Stimulated activated memory B cell treated with anti-CD40 and anti-IgM and Interleukin-4, amounts not matched to agents 10 μg/mL and 1 μg/mL and 100 μg/mL, for 72 hours (primary cell): Measurements from ENCODE around the gene CPPED1.

Experiments used
- ATAC-seq: fragments of 150-1000 bp; cut with Tn5 transposase; 2 replicates; pipeline ENCODE4 v1.10.0; 2021
- H3K27ac Mint-ChIP-seq: one replicate; pipeline ENCODE4 v1.8.0; 2022; ENCODE audit warnings: mild to moderate bottlenecking, mixed read lengths
- H3K27me3 Mint-ChIP-seq: one replicate; pipeline ENCODE4 v1.8.0; 2022; ENCODE audit warnings: mixed read lengths
- H3K36me3 Mint-ChIP-seq: one replicate; pipeline ENCODE4 v1.8.0; 2022; ENCODE audit warnings: mixed read lengths
- H3K4me1 Mint-ChIP-seq: one replicate; pipeline ENCODE4 v1.8.0; 2022; ENCODE audit warnings: mixed read lengths
- H3K4me3 Mint-ChIP-seq: one replicate; pipeline ENCODE4 v1.8.0; 2022; ENCODE audit warnings: mild to moderate bottlenecking, moderate library complexity, mixed read lengths
- H3K9me3 Mint-ChIP-seq: one replicate; pipeline ENCODE4 v1.8.0; 2022; ENCODE audit warnings: mixed read lengths

Gene CPPED1

DNA sequence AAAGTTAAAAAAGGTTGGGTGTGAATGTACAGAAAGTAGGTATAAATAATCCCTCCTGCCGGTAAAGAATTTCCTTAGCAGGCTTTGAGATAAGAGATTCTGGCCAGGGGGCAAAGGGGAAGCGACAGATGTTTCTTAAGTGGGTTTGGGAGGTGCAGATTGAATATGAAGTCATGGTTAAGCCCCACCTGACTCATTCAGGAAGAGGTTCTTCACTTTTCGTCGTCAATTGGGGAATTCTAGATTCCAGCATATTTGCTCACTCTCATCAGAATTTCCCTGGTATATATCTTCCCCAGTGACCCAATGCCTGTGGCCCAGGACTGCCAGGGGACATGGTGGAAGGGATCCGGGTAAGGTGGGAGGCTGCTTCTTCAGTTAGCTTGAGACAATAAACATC lies 127.8 kb downstream of the CPPED1 start:
- peaks cover 3% of the 10 kb centered on the region for H3K9me3 Mint-ChIP-seq
- peaks cover 14% of the 10 kb centered on the region for H3K4me1 Mint-ChIP-seq
- H3K27me3 Mint-ChIP-seq: no peaks in the 10 kb centered on the region
- peaks cover 32% of the 10 kb centered on the region for H3K36me3 Mint-ChIP-seq
- no peak overlapping the region for H3K27ac Mint-ChIP-seq
- H3K4me3 Mint-ChIP-seq: no peak overlapping the region
- no peak for ATAC-seq

DNA sequence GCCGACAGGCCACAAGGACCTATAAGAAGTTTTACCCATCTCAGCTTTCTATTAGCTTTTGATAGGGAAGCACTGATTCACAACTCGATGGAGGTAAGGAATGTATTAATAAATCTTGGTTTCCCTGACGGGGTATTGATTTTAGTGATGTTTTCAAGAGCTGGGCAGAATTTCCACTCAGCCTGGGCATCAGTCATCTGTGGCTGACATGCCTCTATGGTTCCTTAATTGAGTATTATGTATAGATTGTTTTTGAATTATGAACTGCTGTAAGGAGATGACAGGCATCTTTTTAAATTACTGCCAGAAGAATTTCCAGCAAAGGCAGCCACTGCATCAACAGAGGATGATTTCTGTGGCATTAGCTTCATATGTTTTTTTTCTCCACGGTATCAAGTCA lies 128.6 kb downstream of the CPPED1 start:
- Mint-ChIP-seq H3K4me1 (peaks cover 14% of the 10 kb centered on the region), H3K36me3 (peaks cover 36% of the 10 kb centered on the region), H3K9me3 (peaks cover 5% of the 10 kb centered on the region), H3K4me3 (no peak overlapping the region), H3K27me3 (no peaks in the 10 kb centered on the region), H3K27ac (no peak overlapping the region)
- ATAC-seq: no peak

DNA sequence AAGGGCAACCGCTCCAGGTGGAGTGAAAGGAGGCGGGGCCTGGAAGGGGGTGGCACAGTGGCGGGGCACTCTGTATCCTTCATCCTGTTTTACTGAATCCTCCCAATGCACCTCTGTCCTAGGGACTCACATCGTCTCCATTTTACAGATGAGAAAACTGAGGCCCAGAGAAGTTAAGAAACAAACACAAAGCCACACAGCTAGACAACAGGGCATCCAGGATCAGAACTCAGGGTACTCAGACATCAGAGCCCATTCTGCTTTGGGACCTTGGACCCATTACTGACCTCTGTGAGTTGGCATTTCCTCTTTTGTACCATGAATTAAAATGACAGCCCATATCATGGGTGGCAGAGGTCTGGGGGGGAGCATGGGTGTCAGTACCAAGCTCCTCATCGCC lies 129.2 kb downstream of the CPPED1 start:
- Mint-ChIP-seq H3K27me3 (no peaks in the 10 kb centered on the region), H3K9me3 (peaks cover 3% of the 10 kb centered on the region), H3K4me3 (no peak overlapping the region), H3K36me3 (peaks cover 36% of the 10 kb centered on the region), H3K4me1 (peaks cover 14% of the 10 kb centered on the region), H3K27ac (no peak overlapping the region)
- no peak for ATAC-seq

DNA sequence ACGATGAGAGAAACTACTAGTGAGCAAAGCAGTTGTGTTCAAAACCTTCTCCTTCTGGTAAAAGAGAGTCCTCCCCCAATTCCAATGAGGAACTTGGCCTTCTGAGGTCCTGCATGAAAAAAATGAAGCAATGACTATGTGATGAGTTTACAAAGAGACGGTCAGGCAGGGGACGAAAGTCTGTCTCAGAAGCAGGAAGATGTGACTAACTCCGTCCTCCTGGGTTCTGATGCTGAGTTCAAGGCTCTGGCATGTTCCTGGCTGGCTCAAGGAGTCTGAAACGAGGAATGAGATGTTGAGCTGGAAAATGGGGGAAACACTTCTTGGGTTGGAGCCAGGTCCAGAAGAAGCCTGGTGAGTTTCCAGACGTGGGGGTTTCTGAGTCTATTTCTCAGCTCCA lies 129.6 kb downstream of the CPPED1 start:
- Mint-ChIP-seq H3K36me3 (peaks cover 40% of the 10 kb centered on the region), H3K27me3 (no peaks in the 10 kb centered on the region), H3K4me1 (peaks cover 14% of the 10 kb centered on the region), H3K9me3 (peaks cover 6% of the 10 kb centered on the region), H3K27ac (no peak overlapping the region), H3K4me3 (no peak overlapping the region)
- no peak for ATAC-seq

DNA sequence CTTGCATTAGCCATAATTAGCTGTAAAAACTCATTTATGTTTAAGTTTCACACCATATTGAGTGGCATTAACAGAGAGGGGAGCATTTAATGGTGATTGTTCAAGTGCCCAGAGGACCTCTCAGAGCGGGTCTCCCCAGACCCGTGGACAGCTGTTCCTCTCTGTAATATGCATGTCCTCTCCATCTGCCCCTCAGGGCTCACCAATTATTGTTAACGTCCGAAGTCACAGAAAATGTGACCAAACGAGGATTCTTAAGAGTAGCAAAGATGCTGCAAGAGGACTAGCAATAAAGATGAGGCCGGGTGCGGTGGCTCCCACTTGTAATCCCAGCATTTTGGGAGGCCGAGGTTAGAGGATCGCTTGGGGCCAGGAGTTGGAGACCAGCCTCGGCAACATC lies 130.2 kb downstream of the CPPED1 start:
- peaks cover 14% of the 10 kb centered on the region for H3K4me1 Mint-ChIP-seq
- H3K36me3 Mint-ChIP-seq: peaks cover 46% of the 10 kb centered on the region
- no peak for ATAC-seq
- H3K9me3 Mint-ChIP-seq: peaks cover 12% of the 10 kb centered on the region
- no peak overlapping the region for H3K4me3 Mint-ChIP-seq
- no peaks in the 10 kb centered on the region for H3K27me3 Mint-ChIP-seq
- H3K27ac Mint-ChIP-seq: no peak overlapping the region

DNA sequence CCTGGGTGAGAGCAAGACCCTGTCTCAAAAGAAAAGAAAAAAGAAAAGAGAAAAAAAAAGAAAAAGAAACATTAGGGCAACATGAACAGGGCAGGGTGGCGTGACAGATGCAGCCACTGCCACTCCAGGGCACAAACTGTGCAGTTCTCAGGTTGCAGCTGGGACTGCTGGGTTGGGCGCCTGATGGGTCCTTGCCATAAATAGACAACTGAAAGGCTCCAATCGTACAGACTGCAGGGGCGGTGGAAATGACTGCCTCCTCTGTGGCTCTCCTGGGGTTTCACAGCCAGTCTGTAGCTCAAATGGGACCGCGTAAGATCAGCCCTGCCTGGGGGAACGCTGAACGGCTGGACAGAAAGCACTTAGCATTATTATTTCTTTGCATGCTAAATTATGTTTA lies 130.7 kb downstream of the CPPED1 start:
- Mint-ChIP-seq H3K4me3 (no peak overlapping the region), H3K4me1 (peaks cover 14% of the 10 kb centered on the region), H3K36me3 (peaks cover 51% of the 10 kb centered on the region), H3K27me3 (no peaks in the 10 kb centered on the region), H3K9me3 (peaks cover 12% of the 10 kb centered on the region), H3K27ac (no peak overlapping the region)
- no peak for ATAC-seq

DNA sequence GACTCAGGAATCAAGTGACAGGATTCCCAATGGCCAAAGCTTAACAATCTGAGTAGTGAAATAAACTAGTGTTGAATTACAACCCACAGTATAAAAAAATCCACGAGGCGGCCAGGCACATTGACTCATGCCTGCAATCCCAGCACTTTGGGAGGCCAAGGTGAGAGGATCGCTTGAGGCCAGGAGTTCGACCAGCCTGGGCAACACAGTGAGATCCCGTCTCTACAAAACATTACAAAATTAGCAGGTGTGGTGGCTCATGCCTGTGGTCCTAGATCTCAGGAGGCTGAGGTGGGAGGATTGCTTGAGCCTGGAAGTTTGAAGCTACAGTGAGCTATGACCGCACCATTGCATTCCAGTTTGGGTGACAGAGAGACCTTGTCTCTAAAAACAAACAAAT lies 133.8 kb downstream of the CPPED1 start:
- no peak overlapping the region for H3K4me3 Mint-ChIP-seq
- no peak overlapping the region for H3K27ac Mint-ChIP-seq

DNA sequence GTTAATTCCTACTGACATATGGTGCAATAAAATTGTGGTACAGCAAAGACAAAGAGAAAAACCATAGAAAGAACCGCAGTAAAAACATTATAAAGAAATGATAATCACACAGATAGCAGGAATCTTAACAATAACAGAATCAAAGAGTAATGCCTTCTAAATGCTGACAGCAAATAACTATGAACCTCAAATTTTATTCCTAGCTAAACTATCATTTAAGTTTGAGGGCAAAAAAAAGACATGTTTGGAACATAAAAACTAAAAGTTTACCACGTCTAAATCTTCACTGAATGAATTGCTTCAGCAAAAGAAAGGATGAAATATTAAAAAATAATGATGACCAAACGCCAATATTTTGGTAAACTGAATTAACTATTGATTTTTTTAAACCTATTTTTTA lies 135.8 kb downstream of the CPPED1 start:
- ATAC-seq: no peak
- Mint-ChIP-seq H3K9me3 (peaks cover 19% of the 10 kb centered on the region), H3K36me3 (peaks cover 79% of the 10 kb centered on the region), H3K4me1 (no peaks in the 10 kb centered on the region), H3K27me3 (no peaks in the 10 kb centered on the region), H3K4me3 (no peak overlapping the region), H3K27ac (no peak overlapping the region)

More for the DNA sequence above, 133.8 kb downstream of the CPPED1 start:
- Mint-ChIP-seq H3K4me1 (no peaks in the 10 kb centered on the region), H3K27me3 (no peaks in the 10 kb centered on the region), H3K9me3 (peaks cover 19% of the 10 kb centered on the region), H3K36me3 (peaks cover 76% of the 10 kb centered on the region)
- no peak for ATAC-seq

DNA sequence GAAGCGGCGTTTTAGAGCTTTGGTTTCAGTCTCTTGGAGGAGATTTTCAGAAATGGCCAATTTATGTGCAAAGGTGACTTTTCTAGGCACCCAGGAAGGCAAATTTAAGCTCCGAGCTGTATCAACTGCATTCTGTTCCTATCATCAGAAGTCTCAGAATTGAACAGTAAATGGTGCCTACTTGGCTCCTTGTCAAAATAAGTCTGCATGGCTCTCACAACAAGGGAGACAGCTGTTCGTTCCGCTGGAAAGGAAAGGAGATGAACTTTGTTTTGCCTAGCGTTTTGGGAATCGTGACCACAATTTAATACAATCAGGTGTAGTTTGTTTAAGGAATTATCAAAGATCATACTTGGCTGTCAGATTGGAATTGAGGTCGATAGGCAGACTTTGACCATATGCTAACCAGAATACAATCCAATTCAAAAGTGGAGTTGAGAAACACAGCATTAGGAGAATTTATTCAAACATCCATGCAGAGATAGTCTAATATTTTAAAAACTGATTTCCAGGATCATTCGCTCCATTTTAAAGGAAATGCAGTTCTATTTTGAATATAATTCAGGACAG lies 139.4 kb downstream of the CPPED1 start:
- Mint-ChIP-seq H3K4me1 (no peaks in the 10 kb centered on the region), H3K36me3 (peaks cover 76% of the 10 kb centered on the region), H3K27ac (no peak overlapping the region)

DNA sequence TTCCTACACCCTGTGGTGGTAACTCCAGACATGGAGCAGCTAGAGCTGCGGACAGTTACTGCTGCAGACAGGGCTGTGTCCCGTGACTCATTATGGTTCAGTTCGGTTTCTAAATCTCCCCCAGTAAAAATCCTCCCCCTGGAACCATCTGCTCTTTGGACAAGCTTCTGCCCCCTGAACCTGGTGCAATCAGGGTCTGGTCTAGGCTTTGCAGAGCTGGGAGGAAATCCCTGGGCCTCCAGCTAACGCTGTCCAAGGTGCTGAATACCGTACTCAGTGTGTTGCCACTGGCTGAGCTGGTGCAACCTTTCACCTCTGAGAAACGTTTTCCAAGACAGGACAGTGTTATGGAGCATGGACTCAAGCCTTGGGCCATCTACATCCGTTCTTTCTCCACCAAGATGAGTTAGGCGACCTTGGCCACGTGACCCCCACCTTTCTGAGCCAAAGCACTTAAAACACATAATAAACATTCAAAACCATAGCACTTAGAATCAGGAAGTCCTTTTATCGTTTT lies 142.0 kb downstream of the CPPED1 start:
- Mint-ChIP-seq H3K4me1 (no peaks in the 10 kb centered on the region), H3K4me3 (no peak overlapping the region), H3K27me3 (no peaks in the 10 kb centered on the region), H3K9me3 (peaks cover 10% of the 10 kb centered on the region), H3K36me3 (peaks cover 51% of the 10 kb centered on the region), H3K27ac (no peak overlapping the region)
- no peak for ATAC-seq

More for the DNA sequence above, 139.4 kb downstream of the CPPED1 start:
- no peak for ATAC-seq
- Mint-ChIP-seq H3K9me3 (peaks cover 14% of the 10 kb centered on the region), H3K4me3 (no peak overlapping the region), H3K27me3 (no peaks in the 10 kb centered on the region)

DNA sequence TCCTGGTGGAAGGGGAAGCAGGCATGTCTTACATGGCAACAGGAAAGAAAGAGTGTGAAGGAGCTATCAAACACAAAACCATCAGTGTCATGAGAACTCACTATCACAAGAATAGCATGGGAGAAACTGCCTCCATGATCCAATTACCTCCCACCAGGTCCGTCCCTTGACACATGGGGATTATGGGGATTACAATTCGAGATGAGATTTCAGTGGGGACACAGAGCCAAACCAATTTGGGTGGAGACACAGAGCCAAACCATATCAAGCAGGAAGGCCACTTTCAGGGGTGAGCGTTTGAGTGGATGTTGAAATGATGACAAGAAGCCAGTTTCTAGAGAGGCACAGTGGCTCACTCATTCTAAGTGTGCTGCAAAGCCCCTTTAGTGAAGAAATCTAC lies 143.8 kb downstream of the CPPED1 start:
- no peak overlapping the region for H3K27ac Mint-ChIP-seq
- no peaks in the 10 kb centered on the region for H3K4me1 Mint-ChIP-seq
- peaks cover 10% of the 10 kb centered on the region for H3K9me3 Mint-ChIP-seq
- no peaks in the 10 kb centered on the region for H3K27me3 Mint-ChIP-seq
- no peak for ATAC-seq
- no peak overlapping the region for H3K4me3 Mint-ChIP-seq
- H3K36me3 Mint-ChIP-seq: peaks cover 38% of the 10 kb centered on the region

DNA sequence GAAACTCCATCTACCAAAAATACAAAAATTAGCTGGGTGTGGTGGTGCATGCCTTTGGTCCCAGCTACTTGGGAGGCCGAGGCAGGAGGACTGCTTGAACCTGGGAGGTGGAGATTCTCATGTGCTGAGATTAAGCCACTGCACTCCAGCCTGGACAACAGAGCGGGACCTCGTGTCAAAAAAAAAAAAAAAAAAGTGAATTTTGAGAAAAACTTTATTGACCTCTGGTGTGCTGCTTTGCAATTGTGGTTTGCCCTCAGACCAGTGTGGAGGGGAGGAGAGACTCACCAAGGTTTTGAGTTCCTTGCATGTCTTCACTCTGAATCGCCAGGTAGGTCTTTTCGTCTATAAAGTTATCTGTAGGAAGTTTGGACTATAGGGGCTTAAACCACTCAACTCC lies 145.2 kb downstream of the CPPED1 start:
- H3K4me1 Mint-ChIP-seq: no peaks in the 10 kb centered on the region
- H3K36me3 Mint-ChIP-seq: peaks cover 25% of the 10 kb centered on the region
- no peak for ATAC-seq
- peaks cover 11% of the 10 kb centered on the region for H3K27me3 Mint-ChIP-seq
- no peak overlapping the region for H3K4me3 Mint-ChIP-seq
- H3K9me3 Mint-ChIP-seq: peaks cover 10% of the 10 kb centered on the region
- no peak overlapping the region for H3K27ac Mint-ChIP-seq

DNA sequence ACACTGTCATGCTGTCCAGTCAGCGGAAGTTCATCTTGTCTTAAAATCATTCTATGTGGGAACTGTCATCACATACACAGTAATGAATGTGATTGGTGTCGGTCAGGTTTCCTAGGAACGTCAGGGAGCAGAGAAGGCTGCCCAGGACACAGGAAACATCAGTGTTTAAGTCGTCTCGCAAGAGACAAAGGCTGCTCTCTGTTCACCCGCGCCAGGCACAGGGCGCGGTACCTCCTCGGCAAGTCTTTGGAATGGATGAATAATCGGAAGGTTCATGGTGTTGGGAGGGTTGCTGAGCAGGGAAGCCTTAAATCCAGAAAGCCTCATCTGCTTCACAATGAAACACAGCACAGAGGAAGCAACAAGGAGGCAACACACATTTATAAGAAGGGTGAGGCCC lies 148.2 kb downstream of the CPPED1 start:
- Mint-ChIP-seq H3K27ac (no peak overlapping the region), H3K9me3 (peaks cover 13% of the 10 kb centered on the region), H3K27me3 (peaks cover 18% of the 10 kb centered on the region), H3K4me3 (no peak overlapping the region), H3K4me1 (no peaks in the 10 kb centered on the region), H3K36me3 (peaks cover 6% of the 10 kb centered on the region)
- no peak for ATAC-seq

DNA sequence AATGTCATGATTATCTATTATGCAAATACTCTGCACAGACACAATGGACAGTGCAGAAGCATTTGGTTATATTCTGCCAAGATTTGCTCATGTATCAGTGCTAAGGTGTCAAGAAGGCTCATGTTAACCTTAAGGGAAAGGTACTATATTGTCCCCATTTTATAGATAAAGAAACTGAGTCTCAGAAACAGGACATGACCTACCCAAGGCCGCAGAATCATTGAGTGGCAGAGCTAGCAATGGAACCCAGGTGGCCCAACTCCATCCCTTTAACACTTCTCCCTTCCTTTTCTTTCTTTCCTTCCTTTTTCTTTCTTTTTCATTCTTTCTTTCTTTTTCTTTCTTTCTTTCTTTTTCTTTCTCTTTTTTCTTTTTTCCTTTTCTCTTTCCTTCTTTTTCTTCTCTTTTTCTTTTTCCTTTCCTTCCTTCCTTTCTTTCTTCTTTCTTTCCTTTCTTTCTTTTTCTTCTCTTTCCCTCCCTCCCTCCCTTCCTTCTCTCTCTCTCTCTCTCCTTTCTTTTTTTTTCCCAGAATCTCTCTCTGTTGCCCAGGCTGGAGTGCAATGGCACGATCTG lies 149.8 kb downstream of the CPPED1 start:
- Mint-ChIP-seq H3K4me1 (no peaks in the 10 kb centered on the region), H3K9me3 (peaks cover 12% of the 10 kb centered on the region), H3K27me3 (peaks cover 22% of the 10 kb centered on the region), H3K4me3 (no peak overlapping the region), H3K27ac (no peak overlapping the region), H3K36me3 (no peaks in the 10 kb centered on the region)
- no peak for ATAC-seq

DNA sequence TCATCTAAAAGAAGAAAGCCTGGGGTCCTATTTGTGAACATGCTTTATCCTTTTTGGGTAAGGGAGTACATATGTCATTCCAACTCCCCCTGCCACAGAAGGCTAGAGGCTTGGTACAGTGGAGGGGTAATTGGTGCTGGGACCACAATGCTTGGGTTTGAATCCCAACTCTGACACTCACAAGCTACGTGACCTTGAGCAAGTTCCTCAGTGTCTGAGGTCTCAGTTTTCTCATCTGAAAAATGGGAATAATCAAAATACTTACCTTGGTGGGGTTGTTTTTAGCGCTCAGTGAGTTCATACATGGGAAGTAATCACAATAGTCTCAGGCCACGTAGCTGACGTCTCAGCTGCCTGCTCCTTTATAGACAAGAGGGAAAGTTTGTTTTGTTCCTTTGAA lies 150.8 kb downstream of the CPPED1 start:
- peaks cover 24% of the 10 kb centered on the region for H3K27me3 Mint-ChIP-seq
- H3K4me3 Mint-ChIP-seq: no peak overlapping the region
- no peak overlapping the region for H3K27ac Mint-ChIP-seq
- peaks cover under 1% of the 10 kb centered on the region for H3K4me1 Mint-ChIP-seq
- no peak for ATAC-seq
- H3K36me3 Mint-ChIP-seq: no peaks in the 10 kb centered on the region
- peaks cover 6% of the 10 kb centered on the region for H3K9me3 Mint-ChIP-seq

DNA sequence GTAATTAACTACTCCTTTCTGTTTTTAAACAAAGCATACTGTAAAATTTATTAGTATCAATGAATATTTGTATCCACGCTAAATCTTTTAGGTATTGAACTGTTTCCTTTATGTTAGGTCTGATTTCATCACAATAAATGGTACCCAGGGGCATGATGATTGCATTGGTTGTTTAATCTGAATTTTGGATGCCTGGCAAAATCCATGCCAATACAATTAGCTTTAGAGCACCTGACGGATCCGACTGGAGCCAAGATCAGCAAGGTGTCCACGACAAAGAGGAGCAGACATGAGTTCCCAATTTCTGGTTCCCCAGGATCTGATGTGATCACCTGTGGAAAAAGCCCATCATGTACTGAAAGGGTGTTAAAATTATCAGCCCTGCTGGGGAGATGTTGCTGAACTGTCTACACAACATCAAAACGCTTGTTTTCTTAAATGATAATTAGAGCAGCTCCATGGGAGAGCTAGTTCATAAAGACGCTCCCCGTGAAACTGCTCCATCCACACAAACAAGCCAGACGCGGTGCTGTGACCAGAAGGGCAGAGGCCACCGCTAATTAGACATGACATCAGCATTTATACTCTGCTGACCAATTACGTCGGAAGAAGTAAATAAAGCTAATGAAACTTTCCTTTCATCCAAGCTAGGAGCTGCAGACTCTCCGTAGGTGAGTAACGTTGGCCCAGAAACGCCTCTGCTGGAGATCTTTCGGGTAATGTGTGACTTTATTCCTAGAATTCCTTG lies 151.7 kb downstream of the CPPED1 start:
- peaks cover 7% of the 10 kb centered on the region for H3K9me3 Mint-ChIP-seq
- no peak for ATAC-seq
- no peak overlapping the region for H3K27ac Mint-ChIP-seq
- no peak overlapping the region for H3K4me3 Mint-ChIP-seq
- no peaks in the 10 kb centered on the region for H3K36me3 Mint-ChIP-seq
- peaks cover 9% of the 10 kb centered on the region for H3K4me1 Mint-ChIP-seq
- H3K27me3 Mint-ChIP-seq: peaks cover 31% of the 10 kb centered on the region
